Islet of Langerhans (tissue), 1 donor: ENCODE measurements around the gene RNF181.
"Not testable (repeated sequence)": the region's sequence is repeated elsewhere in the genome, so short reads cannot be mapped to it uniquely, and the experiment has no call there.

Experiments
- FAIRE-seq: peaks from one replicate; lab custom pipeline; 2011; peaks lifted over from hg19 to GRCh38; lab: Jason Lieb, UNC

RNF181 gene

DNA sequence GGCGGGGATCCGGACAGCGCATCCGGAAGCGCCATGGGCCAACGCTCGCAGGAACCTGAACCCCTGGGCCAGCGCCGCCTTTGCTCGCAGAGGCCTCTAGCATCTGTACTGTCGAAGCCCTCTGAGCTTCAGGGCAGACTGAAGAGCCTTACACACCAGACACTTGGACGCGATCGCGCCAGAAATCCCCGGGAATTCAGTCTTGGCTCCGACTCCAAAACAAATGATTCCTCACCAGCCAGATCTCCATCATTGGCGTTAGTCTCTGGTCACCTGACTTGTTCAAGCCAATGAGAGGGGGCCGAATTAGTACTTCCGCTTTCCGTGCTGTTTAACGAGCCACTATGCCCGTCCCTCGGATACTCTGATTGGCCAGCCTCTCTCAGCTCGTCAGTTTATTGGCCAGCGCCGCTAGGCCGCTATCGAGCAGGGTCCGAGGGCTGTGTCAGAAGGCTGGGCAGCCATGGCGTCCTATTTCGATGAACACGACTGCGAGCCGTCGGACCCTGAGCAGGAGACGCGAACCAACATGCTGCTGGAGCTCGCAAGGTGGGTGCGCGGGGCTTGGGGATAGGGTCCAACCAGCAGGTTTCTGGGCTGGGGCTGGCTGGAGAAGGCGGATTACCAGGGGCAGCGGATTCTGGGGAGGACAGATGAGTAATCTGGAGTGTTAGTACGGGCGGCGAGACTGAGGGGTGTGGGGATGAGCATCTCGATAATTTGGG, at the start of gene RNF181:
Gene RNF181 (plus strand): TSS at position 445 of the 725 bp plus-strand sequence. CDS start 19 bp downstream, at position 464.
- FAIRE-seq: peak; percentile 98

GRCh38 chr2:85545780-85546240, 49.7 kb upstream of the RNF181 start:
- no peak for FAIRE-seq

DNA sequence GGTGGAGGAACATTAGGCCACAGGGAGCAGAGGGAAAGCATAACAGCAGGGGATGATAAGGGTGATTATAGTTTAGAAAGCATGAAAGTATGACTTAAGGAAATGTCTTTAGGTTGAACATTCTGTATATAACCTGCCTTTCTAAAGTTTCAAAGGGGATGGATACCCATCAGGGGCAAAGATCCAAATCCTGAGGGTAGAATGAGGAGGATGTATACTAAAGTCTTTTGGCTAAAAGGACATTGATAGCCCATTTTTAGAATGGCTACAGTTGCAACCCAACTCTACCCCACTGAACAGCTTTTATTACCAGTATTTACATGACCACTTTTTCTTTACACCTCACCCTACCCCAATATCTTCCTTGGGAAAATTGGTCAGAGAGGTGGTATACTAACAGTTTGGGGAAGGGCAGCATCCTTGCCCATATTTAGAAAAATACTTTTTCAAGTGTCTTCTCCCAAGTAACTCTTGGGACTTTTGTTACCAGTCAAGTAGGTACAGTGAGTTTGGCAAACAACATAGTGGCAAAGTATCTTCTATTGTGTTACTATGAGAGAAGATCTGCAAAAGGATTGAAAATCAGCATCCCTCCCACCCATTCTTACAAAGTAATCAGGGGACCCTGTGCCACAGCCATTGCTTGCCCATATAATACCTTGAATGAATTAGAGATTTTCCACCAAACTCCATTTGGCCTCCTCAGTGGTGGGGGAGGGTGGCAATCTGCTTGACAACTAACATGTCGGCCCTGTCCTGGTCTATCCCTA, 48.3 kb upstream of the RNF181 start:
- no peak for FAIRE-seq

DNA sequence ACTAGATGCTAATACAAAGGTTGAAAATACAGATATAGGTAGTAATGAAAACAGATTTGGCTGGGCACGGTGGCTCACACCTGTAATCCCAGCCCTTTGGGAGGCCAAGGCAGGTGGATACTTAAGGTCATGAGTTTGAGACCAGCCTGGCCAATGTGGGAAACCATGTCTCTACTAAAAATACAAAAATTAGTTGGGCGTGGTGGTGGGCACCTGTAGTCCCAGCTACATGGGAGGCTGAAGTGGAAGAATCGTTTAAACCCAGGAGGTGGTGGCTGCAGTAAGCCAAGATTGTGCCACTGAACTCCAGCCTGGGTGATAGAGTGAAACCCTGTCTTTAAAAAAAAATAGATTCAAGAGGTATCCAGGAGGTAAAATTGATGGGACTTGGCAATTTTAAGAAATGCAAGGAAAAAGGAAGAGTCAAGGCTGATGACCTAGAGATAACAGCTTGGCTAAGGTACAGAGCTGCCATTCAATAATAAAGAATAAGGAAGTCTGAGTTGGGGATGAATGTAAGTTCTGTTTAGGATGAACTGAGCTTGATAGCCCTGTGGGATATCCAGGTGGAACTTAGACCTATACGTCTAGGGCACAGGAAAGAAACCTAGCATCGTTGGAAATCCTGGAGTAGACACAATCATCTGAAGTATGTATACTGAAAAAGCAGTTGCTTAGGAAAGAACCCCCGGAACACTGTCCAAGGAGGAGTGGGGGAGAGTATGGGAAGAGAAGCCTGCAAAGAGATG, 47.5 kb upstream of the RNF181 start:
- FAIRE-seq: no peak

DNA sequence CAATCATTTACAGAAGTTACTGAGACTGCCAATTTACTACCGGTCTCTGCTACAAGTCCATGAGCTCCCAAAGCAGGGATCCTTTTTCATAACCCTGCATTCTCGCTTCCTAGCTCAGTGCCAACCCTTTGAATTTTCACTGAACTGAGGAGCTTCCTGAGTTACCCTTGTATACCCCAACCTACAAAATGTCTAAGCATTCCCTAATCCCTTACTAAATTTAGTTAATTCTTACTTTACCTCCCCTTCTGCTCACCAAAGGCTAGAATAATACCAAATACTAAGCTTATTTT, 47.0 kb upstream of the RNF181 start:
- FAIRE-seq: no peak

- FAIRE-seq: no peak
Observed at GRCh38 chr2:85549095-85549494, 46.5 kb upstream of the RNF181 start.

- no peak for FAIRE-seq
Observed at GRCh38 chr2:85549826-85550225, 45.7 kb upstream of the RNF181 start.

DNA sequence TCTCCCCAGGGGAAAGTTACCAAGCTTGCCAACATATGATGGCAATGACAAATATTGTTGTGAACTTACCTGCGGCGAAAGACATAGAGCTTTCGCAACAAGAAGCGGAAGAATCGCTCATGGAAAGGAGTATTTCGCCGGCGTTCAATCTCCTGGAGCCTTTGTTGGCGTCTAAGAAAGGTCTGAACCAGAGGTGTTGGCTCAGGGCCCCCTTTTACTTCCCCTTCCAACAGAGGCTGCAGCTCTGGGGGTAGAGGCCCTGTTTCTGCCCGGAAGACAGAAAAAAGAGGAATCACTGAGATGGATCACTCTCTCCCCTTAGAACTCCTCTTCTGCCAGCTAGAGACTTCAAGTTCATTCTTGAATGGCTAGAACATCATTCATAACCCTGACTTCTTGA, 45.1 kb upstream of the RNF181 start:
- FAIRE-seq: no peak

DNA sequence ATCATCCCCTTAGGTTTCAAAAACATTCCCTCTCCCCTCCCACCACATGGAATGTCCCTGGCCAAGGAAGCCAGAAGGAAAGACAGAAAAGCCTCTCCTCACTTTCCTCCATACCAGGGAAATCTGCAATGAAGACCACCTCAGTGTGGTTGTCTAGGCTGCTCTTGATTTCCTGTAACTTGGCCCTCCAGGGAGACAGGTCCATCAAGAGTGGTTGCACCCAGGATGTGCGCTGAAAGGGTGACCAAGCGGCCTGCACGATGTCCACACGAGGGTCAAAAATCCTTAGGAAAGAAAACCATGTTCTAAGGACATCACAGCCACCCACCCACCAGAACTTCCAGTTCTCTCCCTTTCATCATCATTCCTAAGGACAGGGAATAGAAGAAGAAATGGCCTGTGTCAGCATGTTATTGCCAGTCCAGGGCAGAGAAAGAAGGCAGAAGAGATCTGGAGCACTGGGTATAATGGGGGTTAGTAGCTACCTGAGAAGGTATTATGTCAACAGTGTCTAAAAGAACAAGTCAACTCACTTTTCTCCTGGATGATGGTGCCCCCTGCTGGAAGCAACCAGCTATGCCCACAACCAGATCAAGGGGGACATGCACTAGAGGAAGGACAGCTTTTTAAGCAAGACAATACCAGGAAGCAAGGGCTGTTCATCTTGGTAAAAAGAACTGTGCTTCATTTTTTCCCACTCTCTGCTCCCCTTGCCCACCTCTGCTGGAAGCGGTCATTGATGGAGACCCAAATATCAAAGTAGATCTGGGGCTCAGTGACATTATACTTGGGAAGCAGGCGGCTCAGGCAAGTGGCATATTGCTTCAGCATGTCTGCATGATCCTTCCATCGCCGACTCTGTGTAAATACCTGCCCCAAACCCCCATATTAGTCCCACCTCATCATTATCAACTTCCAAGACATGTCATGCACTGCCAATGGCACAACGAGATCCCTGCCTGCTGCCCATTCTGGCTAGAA, 43.6 kb upstream of the RNF181 start:
- FAIRE-seq: peak; percentile 81

GRCh38 chr2:85553184-85553583, 42.4 kb upstream of the RNF181 start:
- FAIRE-seq: no peak

- FAIRE-seq: no peak
Observed at GRCh38 chr2:85554980-85555612, 40.4 kb upstream of the RNF181 start.

- no peak for FAIRE-seq
Observed at GRCh38 chr2:85557130-85557529, 38.4 kb upstream of the RNF181 start.

DNA sequence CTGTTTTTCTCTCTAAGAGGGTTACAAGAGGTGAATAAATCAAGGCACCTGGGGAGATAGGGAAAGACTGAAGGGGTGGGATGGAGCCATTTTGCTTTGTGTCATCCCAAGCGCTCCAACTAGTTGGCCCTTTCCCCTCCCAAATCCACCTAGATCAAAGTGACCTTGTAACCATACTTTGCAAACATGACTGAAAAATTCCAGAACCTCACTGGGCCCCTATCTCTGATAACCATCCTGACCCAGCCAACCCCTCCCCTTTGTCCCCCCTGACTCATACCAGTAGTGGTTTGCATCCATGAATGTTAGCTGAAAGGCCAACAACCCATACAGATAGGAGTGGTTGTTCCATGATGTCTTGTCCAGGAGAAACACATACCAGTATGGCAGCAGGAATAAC, 37.4 kb upstream of the RNF181 start:
- no peak for FAIRE-seq

- FAIRE-seq: not testable (repeated sequence)
Observed at GRCh38 chr2:85560403-85560726, 35.2 kb upstream of the RNF181 start.

DNA sequence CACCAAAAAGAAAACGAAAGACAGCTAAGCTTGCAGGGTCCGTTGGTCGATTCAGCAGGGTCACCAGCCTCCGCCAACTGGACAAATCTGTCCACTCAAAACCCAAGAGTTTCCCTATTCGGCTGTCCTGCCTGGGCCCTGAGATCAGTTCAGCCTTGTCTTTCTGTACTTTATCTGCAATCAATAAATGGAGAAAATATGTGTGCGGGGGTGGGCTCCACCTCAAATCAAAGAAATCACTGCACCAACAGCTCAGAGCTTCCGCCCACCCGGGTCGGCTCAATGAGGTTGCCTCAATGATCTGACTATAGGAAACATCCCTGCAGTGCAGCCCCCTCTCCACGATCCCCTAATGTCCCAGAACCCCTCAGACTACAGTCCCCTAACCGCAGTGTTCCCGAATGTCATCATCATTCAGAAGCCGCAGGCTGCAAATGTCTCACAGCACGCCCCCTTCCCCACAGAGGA, 34.7 kb upstream of the RNF181 start:
- no peak for FAIRE-seq

GRCh38 chr2:85561280-85562212, 34.0 kb upstream of the RNF181 start, which contains the start of gene GGCX:
Gene GGCX, minus strand, starts transcription at chr2:85561493. Its CDS starts 65 bp downstream, at chr2:85561428.
- no peak for FAIRE-seq

DNA sequence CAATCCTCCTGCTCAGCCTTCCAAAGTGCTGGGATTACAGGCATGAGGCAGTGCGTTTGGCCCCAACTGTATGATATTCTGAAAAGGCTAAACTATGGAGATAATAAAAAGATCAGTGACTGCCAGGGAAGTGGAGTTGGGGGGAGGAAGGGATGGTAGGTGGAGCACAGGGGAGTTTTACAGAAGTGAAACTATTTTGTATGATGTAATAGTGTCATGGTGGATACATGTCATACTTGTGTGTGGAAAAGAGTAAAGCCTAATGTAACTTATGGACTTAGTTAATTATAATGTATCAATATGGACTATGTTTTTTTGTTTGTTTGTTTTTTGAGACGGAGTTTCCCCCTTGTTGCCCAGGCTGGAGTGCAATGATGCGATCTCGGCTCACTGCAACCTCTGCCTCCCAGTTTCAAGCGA, 31.4 kb upstream of the RNF181 start:
- FAIRE-seq: no peak

GRCh38 chr2:85566265-85566664, 29.3 kb upstream of the RNF181 start:
- FAIRE-seq: no peak

DNA sequence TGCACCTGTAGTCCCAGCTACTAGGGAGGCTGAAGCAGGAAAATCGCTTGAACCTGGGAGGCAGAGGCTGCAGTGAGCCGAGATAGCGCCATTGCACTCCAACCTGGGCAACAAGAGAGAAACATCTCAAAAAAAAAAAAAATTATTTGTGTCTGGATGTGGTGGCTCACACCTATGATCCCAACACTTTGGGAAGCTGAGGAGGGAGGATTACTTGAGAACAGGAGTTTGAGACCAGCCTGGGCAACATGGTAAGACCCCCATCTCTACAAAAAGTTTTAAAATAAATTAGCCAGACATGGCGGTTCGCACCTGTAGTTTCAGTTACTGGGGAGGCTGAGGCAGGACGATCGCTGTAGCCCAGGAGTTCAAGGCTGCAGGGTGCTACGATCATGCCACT, 19.8 kb upstream of the RNF181 start:
- FAIRE-seq: no peak

DNA sequence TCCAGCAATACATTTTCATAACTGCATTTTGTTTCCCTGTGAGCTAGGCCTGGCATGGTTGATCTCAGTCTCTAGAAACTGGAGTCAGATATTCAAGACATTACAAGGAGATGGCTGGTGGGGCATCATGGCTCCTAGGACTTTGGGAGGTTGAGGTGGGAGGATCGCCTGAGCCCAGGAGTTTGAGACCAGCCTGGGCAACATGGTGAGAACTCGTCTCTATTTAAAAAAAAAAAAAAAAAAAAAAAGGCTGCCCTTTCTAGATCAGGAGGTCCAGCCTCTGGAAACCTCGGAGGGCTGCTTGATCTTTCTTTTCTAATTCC, 18.5 kb upstream of the RNF181 start:
- FAIRE-seq: no peak
